ENCODE results near the gene DCST1. TPM values are rescaled to one million over a fixed set of nuclear protein-coding genes. Genes with fewer than 3 reads are reported as not detected.
"Not testable (repeated sequence)": the region's sequence is repeated elsewhere in the genome, so short reads cannot be mapped to it uniquely, and the experiment has no call there.

Gene DCST1
- not detected for polyA plus RNA-seq (ENCODE audit: insufficient read length)

GRCh38 chr1:155033524-155033923 is at the start of gene DCST1, which contains the start of gene DCST2:
Gene DCST1 (plus strand): TSS chr1:155033824. CDS start chr1:155034037, 213 bp downstream.
Gene DCST2 (minus strand): TSS chr1:155033781. CDS start chr1:155033701, 80 bp downstream.
- no peak for DNase-seq

GRCh38 chr1:154986736-154987135 is 46.9 kb upstream of the DCST1 start:
- not testable (repeated sequence) for DNase-seq

- DNase-seq = no peak
Observed at GRCh38 chr1:154987326-154987725, 46.3 kb upstream of the DCST1 start.

- no peak for DNase-seq
Observed at GRCh38 chr1:154988058-154988954, 45.3 kb upstream of the DCST1 start.

GRCh38 chr1:154989195-154989860 is 44.3 kb upstream of the DCST1 start:
- no peak for DNase-seq

GRCh38 chr1:154990276-154990675 is 43.3 kb upstream of the DCST1 start:
- no peak for DNase-seq

- DNase-seq = no peak
Observed at GRCh38 chr1:154992721-154993571, 40.7 kb upstream of the DCST1 start.

- DNase-seq = no peak
Observed at GRCh38 chr1:154993572-154994268, 39.9 kb upstream of the DCST1 start, which contains the start of gene LENEP. Gene LENEP (plus strand): TSS chr1:154993586. CDS start chr1:154993608, 22 bp downstream.

- no peak for DNase-seq
Observed at GRCh38 chr1:154994269-154994587, 39.4 kb upstream of the DCST1 start.

GRCh38 chr1:154994591-154994990 is 39.0 kb upstream of the DCST1 start:
- no peak for DNase-seq

- peak; percentile 44 for DNase-seq
Observed at GRCh38 chr1:154995301-154995983, 38.2 kb upstream of the DCST1 start.

GRCh38 chr1:154996966-154997701 is 36.5 kb upstream of the DCST1 start:
- no peak for DNase-seq

- DNase-seq = no peak
Observed at GRCh38 chr1:154998201-154998780, 35.3 kb upstream of the DCST1 start.

GRCh38 chr1:154998818-154999570 is 34.6 kb upstream of the DCST1 start:
- peak; percentile 77 for DNase-seq

GRCh38 chr1:154999571-155000410 is 33.8 kb upstream of the DCST1 start:
- peak; percentile 33 for DNase-seq

- DNase-seq = no peak
Observed at GRCh38 chr1:155000411-155000725, 33.3 kb upstream of the DCST1 start.

GRCh38 chr1:155000726-155001424 is 32.7 kb upstream of the DCST1 start:
- DNase-seq = peak; percentile 92

- DNase-seq = no peak
Observed at GRCh38 chr1:155001425-155001674, 32.3 kb upstream of the DCST1 start.
